Breast epithelium (tissue), 4 donors: Measurements from ENCODE around the gene NOX5. TPM values are rescaled to one million over a fixed set of nuclear protein-coding genes. Genes with fewer than 3 reads are reported as not detected.

Experiments used
- DNase-seq, 2 donors: peaks; one replicate each; pipeline ENCODE4 v3.0.0-alpha.2; 2019; ENCODE audit warnings: low spot score in 2 of 2
- H3K27ac ChIP-seq, 2 donors: fragments of 200-600 bp; sonication (generic) in 1 of 2; one replicate each; pipeline ENCODE4 v1.5.1; 2016 to 2019; ENCODE audit warnings: mild to moderate bottlenecking in 1 of 2
- H3K27me3 ChIP-seq, 2 donors: fragments of 200-600 bp; sonication (generic) in 1 of 2; one replicate each; pipeline versions ENCODE4 v1.5.1 to v1.6.0; 2017 to 2019; ENCODE audit warnings: control low read depth in 1 of 2, mild to moderate bottlenecking in 1 of 2
- H3K36me3 ChIP-seq: fragments of 200-600 bp; one replicate; pipeline ENCODE4 v1.5.1; 2019
- H3K4me1 ChIP-seq, 2 donors: fragments of 200-600 bp; sonication (generic); one replicate each; pipeline ENCODE4 v1.5.1; 2016 to 2019; ENCODE audit warnings: control low read depth in 1 of 2
- H3K4me3 ChIP-seq, 3 donors: fragments of 200-600 bp; sonication (generic); 1 replicate in 2 of 3; 2 replicates in 1 of 3; pipeline ENCODE4 v1.5.1; 2016 to 2019; ENCODE audit warnings: mild to moderate bottlenecking in 3 of 3, moderate library complexity in 2 of 3
- H3K9me3 ChIP-seq, 2 donors: fragments of 200-600 bp; sonication (generic) in 1 of 2; one replicate each; pipeline ENCODE4 v1.5.1; 2016 to 2019; ENCODE audit warnings: control low read depth in 1 of 2
- CTCF ChIP-seq, 3 donors: fragments of 450-650 bp; IDR thresholded peaks; one replicate each; pipeline ENCODE4 v1.5.1; 2016 to 2017; ENCODE audit warnings: antibody characterized with exemption in 3 of 3, mild to moderate bottlenecking in 3 of 3, moderate library complexity in 3 of 3
- POLR2A ChIP-seq: fragments of 450-650 bp; IDR thresholded peaks from one replicate; pipeline ENCODE4 v1.6.1; 2016; ENCODE audit warnings: antibody characterized with exemption, mild to moderate bottlenecking, moderate library complexity
- POLR2AphosphoS5 ChIP-seq, 3 donors: sonication (generic); formaldehyde crosslinking; IDR thresholded peaks; one replicate each; pipeline ENCODE4 v1.6.1; 2017; ENCODE audit warnings: antibody characterized with exemption in 3 of 3
- intact Hi-C: fragments of 100-400 bp; cut with DNase I; formaldehyde crosslinking; loops from one replicate; pipeline ENCODE4 v1.15.1; 2023; ENCODE audit warnings: low total_unique reads
- total RNA-seq, 3 donors: library from RNA; depleted of rRNA; stranded (reverse); fragments of >200 nt; gene quantifications; one replicate each; pipeline ENCODE4 v1.1.0, GENCODE V29; 2016

Gene NOX5
- total RNA-seq, 3 donors from 2014 or later: 1.0 to 2.6 (median 1.9) TPM

GRCh38 chr15:69082021-69082502, 67.6 kb downstream of the NOX5 start:
- no peak for DNase-seq
- H3K27ac ChIP-seq: peak overlapping the region; percentile 87
- intact Hi-C loops: no loop called here

GRCh38 chr15:69082554-69082953, 68.1 kb downstream of the NOX5 start:
- no peak for DNase-seq
- TF ChIP-seq CTCF (IDR thresholded peaks at IDR 0.05) (no peak), POLR2A (no peak), POLR2AphosphoS5 (IDR thresholded peaks at IDR 0.05) (no peak)
- Histone ChIP-seq H3K27ac (peak overlapping the region; percentile 87), H3K36me3 (no peaks in the 10 kb centered on the region), H3K4me1 (peaks cover 9 to 19% of the 10 kb centered on the region in 2 donors), H3K27me3 (no peaks in the 10 kb centered on the region), H3K4me3 (peak overlapping the region in 1 of 3 donors; percentile 29), H3K9me3 (no peaks in the 10 kb centered on the region)
- intact Hi-C loops: no loop called here

More at GRCh38 chr15:69082021-69082502, 67.6 kb downstream of the NOX5 start:
- Histone ChIP-seq H3K27me3 (no peaks in the 10 kb centered on the region), H3K4me1 (peaks cover 9 to 19% of the 10 kb centered on the region in 2 donors), H3K9me3 (no peaks in the 10 kb centered on the region), H3K36me3 (no peaks in the 10 kb centered on the region), H3K4me3 (peak overlapping the region in 2 of 3 donors; percentile 29 to 43)
- TF ChIP-seq POLR2A (no peak), CTCF (IDR thresholded peaks at IDR 0.05) (no peak), POLR2AphosphoS5 (IDR thresholded peaks at IDR 0.05) (peak in 1 of 3 donors; percentile 29)

GRCh38 chr15:69084404-69085030, 70.0 kb downstream of the NOX5 start:
- peaks cover 9 to 19% of the 10 kb centered on the region in 2 donors for H3K4me1 ChIP-seq
- H3K27ac ChIP-seq: peak overlapping the region in 1 of 2 donors; percentile 50
- intact Hi-C loops: no loop called here

GRCh38 chr15:69085325-69086081, 71.0 kb downstream of the NOX5 start:
- Histone ChIP-seq H3K27me3 (no peaks in the 10 kb centered on the region), H3K27ac (no peak overlapping the region), H3K4me3 (no peak overlapping the region), H3K36me3 (no peaks in the 10 kb centered on the region), H3K9me3 (no peaks in the 10 kb centered on the region), H3K4me1 (peaks cover 9 to 16% of the 10 kb centered on the region in 2 donors)
- no peak for TF ChIP-seq POLR2A
- TF ChIP-seq POLR2AphosphoS5 (IDR thresholded peaks at IDR 0.05): no peak
- TF ChIP-seq CTCF (IDR thresholded peaks at IDR 0.05): no peak
- intact Hi-C loops: no loop called here
- DNase-seq: no peak

More at GRCh38 chr15:69084404-69085030, 70.0 kb downstream of the NOX5 start:
- no peaks in the 10 kb centered on the region for H3K36me3 ChIP-seq
- no peaks in the 10 kb centered on the region for H3K27me3 ChIP-seq
- TF ChIP-seq POLR2AphosphoS5 (IDR thresholded peaks at IDR 0.05): no peak
- TF ChIP-seq POLR2A: no peak
- no peak for TF ChIP-seq CTCF (IDR thresholded peaks at IDR 0.05)
- no peak for DNase-seq
- H3K4me3 ChIP-seq: no peak overlapping the region
- no peaks in the 10 kb centered on the region for H3K9me3 ChIP-seq
